Neural cell (in vitro differentiated cells): ENCODE data around the gene PUSL1. TPM values are rescaled to one million over a fixed set of nuclear protein-coding genes. Genes with fewer than 3 reads are reported as not detected.

Experiments used
- H2AFZ ChIP-seq: fragments of 200-600, 300-800 bp; sonication (generic), shearing (Covaris generic); 2 replicates; pipeline ENCODE4 v1.6.0; 2014; ENCODE audit warnings: low read depth, mild to moderate bottlenecking, antibody characterized with exemption, low read length, moderate library complexity
- H3F3A ChIP-seq: fragments of 200-600 bp; shearing (Covaris generic); 2 replicates; pipeline ENCODE4 v1.6.1; 2016; ENCODE audit warnings: mild to moderate bottlenecking, moderate library complexity, mixed read lengths, antibody characterized with exemption, low read length; ENCODE audit not compliant: insufficient read depth, poor library complexity, severe bottlenecking
- H3K27ac ChIP-seq: fragments of 200-600, 300-800 bp; sonication (generic), shearing (Covaris generic); 2 replicates; pipeline ENCODE4 v1.5.1; 2014; ENCODE audit warnings: mild to moderate bottlenecking, low read length, moderate library complexity
- H3K27me3 ChIP-seq: fragments of 300-800, 200-600 bp; sonication (generic), shearing (Covaris generic); 2 replicates; pipeline ENCODE4 v1.6.0; 2014; ENCODE audit warnings: mild to moderate bottlenecking, low read depth, low read length, moderate library complexity; ENCODE audit not compliant: insufficient read depth
- H3K36me3 ChIP-seq: fragments of 300-800, 200-600 bp; sonication (generic), shearing (Covaris generic); 2 replicates; pipeline ENCODE4 v1.5.1; 2014; ENCODE audit warnings: mild to moderate bottlenecking, antibody characterized with exemption, low read length, moderate library complexity; ENCODE audit not compliant: insufficient read depth
- H3K4me2 ChIP-seq: fragments of 300-800, 200-600 bp; sonication (generic), shearing (Covaris generic); 2 replicates; pipeline ENCODE4 v1.6.0; 2014; ENCODE audit warnings: mild to moderate bottlenecking, low read length
- H3K4me3 ChIP-seq: fragments of 300-800, 200-600 bp; sonication (generic), shearing (Covaris generic); 2 replicates; pipeline ENCODE4 v1.5.1; 2014; ENCODE audit warnings: mild to moderate bottlenecking, low read length, moderate library complexity
- H3K79me2 ChIP-seq: fragments of 200-600 bp; shearing (Covaris generic); replicated peaks from 2 replicates; pipeline ENCODE4 v1.6.0; 2014; ENCODE audit warnings: mild to moderate bottlenecking, low read length, moderate library complexity; ENCODE audit not compliant: insufficient read depth
- H3K9ac ChIP-seq: fragments of 300-800, 200-600 bp; sonication (generic), shearing (Covaris generic); 2 replicates; pipeline ENCODE4 v1.6.1; 2016; ENCODE audit warnings: mild to moderate bottlenecking, low read length, mixed read lengths
- H3K9me2 ChIP-seq: fragments of 200-600 bp; shearing (Covaris generic); 2 replicates; pipeline ENCODE4 v1.6.1; 2016; ENCODE audit warnings: mild to moderate bottlenecking, low read length, mixed read lengths; ENCODE audit not compliant: insufficient read depth
- H3K9me3 ChIP-seq: fragments of 200-600, 300-800 bp; sonication (generic), shearing (Covaris generic); 2 replicates; pipeline ENCODE4 v1.6.1; 2016; ENCODE audit warnings: mild to moderate bottlenecking, mixed run types, low read length, moderate library complexity, mixed read lengths
- H4K20me1 ChIP-seq: fragments of 200-600 bp; shearing (Covaris generic); 2 replicates; pipeline ENCODE4 v1.6.1; 2016; ENCODE audit warnings: mild to moderate bottlenecking, mixed run types; ENCODE audit not compliant: insufficient read depth
- EP300 ChIP-seq: fragments of 450-650 bp; conservative IDR thresholded peaks from 2 replicates; pipeline ENCODE4 v1.6.1; 2014; ENCODE audit warnings: antibody characterized with exemption, mild to moderate bottlenecking, moderate library complexity; ENCODE audit not compliant: poor library complexity, severe bottlenecking
- EZH2 ChIP-seq: fragments of 200-600, 300-800 bp; shearing (Covaris generic), sonication (generic); IDR thresholded peaks from 2 replicates; pipeline ENCODE4 v1.6.1; 2014; ENCODE audit warnings: antibody characterized with exemption, low read length, borderline replicate concordance, mild to moderate bottlenecking; ENCODE audit not compliant: insufficient read depth, poor library complexity, severe bottlenecking
- MXI1 ChIP-seq: fragments of 450-650 bp; conservative IDR thresholded peaks from 2 replicates; pipeline ENCODE4 v1.6.1; 2014; ENCODE audit warnings: antibody characterized with exemption, mild to moderate bottlenecking; ENCODE audit not compliant: poor library complexity, severe bottlenecking
- POLR2AphosphoS5 ChIP-seq: IDR thresholded peaks from 2 replicates; pipeline ENCODE4 v1.6.1; 2012
- RAD21 ChIP-seq: fragments of 450-650 bp; conservative IDR thresholded peaks from 2 replicates; pipeline ENCODE4 v1.6.1; 2014; ENCODE audit warnings: antibody characterized with exemption, mild to moderate bottlenecking, moderate library complexity
- SMC3 ChIP-seq: fragments of 450-650 bp; conservative IDR thresholded peaks from 2 replicates; pipeline ENCODE4 v1.6.1; 2014; ENCODE audit warnings: antibody characterized with exemption, mild to moderate bottlenecking, moderate library complexity; ENCODE audit not compliant: poor library complexity
- TAF1 ChIP-seq: IDR thresholded peaks from 2 replicates; pipeline ENCODE4 v1.6.1; 2012; ENCODE audit warnings: low read depth
- polyA plus RNA-seq: library from polyadenylated mRNA; depleted of rRNA; stranded (reverse); fragments of >200 nt; gene quantifications from 2 replicates; pipeline ENCODE4 v1.2.3, GENCODE V29; 2014
- TF ChIP-seq, protein P1 (sequence below): IDR thresholded peaks from 2 replicates; pipeline ENCODE4 v1.6.1; 2012; ENCODE audit warnings: borderline replicate concordance
- TF ChIP-seq, protein P2 (sequence below): fragments of 450-650 bp; IDR thresholded peaks from 2 replicates; pipeline ENCODE4 v1.5.1; 2014; ENCODE audit warnings: antibody characterized with exemption, mild to moderate bottlenecking, moderate library complexity; ENCODE audit not compliant: poor library complexity, severe bottlenecking

The PUSL1 gene
- polyA plus RNA-seq, 1 donor from 2014 or later: 25.0 TPM

DNA sequence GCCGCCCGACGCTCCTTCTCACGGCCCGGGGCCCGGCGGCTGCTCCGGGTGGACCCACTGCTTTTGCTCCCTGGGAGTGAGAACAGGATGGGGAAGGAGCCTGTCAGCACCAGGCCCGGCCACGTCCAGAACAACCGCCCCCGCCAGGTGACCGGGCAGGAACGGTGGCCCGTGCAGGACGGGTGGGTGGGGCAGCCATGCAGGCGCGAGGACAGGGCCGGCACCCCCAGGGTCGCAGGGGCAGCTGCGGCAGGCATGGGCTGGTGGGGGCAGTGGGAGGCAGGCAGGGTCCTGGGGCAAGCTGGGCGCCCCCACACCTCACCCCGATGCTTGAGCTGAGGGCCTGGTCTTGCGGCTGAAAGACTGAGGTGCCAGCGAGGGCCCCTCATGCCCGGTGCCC, 28.0 kb downstream of the PUSL1 start:
- no peaks in the 10 kb centered on the region for H3F3A ChIP-seq
- H3K9me3 ChIP-seq: no peaks in the 10 kb centered on the region
- TF ChIP-seq, protein P1, sequence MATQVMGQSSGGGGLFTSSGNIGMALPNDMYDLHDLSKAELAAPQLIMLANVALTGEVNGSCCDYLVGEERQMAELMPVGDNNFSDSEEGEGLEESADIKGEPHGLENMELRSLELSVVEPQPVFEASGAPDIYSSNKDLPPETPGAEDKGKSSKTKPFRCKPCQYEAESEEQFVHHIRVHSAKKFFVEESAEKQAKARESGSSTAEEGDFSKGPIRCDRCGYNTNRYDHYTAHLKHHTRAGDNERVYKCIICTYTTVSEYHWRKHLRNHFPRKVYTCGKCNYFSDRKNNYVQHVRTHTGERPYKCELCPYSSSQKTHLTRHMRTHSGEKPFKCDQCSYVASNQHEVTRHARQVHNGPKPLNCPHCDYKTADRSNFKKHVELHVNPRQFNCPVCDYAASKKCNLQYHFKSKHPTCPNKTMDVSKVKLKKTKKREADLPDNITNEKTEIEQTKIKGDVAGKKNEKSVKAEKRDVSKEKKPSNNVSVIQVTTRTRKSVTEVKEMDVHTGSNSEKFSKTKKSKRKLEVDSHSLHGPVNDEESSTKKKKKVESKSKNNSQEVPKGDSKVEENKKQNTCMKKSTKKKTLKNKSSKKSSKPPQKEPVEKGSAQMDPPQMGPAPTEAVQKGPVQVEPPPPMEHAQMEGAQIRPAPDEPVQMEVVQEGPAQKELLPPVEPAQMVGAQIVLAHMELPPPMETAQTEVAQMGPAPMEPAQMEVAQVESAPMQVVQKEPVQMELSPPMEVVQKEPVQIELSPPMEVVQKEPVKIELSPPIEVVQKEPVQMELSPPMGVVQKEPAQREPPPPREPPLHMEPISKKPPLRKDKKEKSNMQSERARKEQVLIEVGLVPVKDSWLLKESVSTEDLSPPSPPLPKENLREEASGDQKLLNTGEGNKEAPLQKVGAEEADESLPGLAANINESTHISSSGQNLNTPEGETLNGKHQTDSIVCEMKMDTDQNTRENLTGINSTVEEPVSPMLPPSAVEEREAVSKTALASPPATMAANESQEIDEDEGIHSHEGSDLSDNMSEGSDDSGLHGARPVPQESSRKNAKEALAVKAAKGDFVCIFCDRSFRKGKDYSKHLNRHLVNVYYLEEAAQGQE: no peak
- TF ChIP-seq EP300 (no peak), RAD21 (no peak), POLR2AphosphoS5 (no peak), MXI1 (no peak), EZH2 (no peak)
- H3K79me2 ChIP-seq: no peaks in the 10 kb centered on the region
- H3K36me3 ChIP-seq: no peaks in the 10 kb centered on the region
- H3K4me2 ChIP-seq: no peak overlapping the region
- H2AFZ ChIP-seq: no peak overlapping the region
- no peaks in the 10 kb centered on the region for H3K27me3 ChIP-seq
- no peaks in the 10 kb centered on the region for H4K20me1 ChIP-seq
- no peak overlapping the region for H3K9ac ChIP-seq
- H3K9me2 ChIP-seq: no peaks in the 10 kb centered on the region
- no peak overlapping the region for H3K27ac ChIP-seq
- H3K4me3 ChIP-seq: no peak overlapping the region

DNA sequence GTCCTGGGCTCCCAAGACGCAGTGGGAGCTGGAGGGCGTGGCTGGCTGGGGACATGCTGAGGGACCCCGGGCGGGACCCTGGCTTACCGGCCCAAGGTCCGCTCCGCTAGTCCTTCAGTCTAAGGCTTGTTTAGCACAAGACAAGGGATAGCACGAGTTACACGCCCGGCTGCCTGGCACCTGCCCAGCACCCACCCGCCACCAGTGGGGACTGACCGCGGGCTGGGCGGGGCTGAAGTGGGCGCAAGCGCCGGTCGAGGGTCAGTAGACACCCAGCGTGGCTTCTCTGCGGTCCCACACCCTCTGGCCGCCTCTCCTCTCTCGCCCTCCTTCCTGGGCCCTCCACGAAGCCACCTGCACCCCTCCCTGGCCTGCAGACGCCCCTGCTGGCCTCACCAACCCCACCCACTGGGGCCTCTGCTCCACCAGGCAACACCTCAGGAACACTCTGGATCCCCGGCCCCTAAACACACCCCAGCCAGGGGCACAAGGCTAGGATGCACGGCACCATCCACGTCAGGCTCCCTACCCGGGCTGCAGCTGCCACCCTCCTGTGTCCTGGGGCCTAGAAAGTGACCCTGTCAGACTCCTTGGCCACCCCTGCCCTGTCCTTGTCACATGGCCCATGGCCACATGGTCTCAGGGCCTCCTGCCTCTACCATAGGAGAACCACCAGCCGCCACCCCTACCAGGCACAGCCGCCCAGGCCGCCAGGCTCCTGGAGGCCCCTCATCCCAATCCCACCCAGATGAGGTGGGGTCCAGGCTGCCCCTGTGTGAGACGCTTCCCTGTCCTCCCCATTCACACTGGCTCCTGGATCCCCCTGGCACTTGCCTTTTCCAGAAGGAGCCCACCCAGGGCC, 28.8 kb downstream of the PUSL1 start:
- Histone ChIP-seq H3K79me2 (no peaks in the 10 kb centered on the region), H4K20me1 (no peaks in the 10 kb centered on the region), H3K9me2 (no peaks in the 10 kb centered on the region), H3K4me3 (no peak overlapping the region), H3K9me3 (no peaks in the 10 kb centered on the region), H3K4me2 (no peak overlapping the region), H3K27me3 (no peaks in the 10 kb centered on the region), H2AFZ (no peak overlapping the region), H3K27ac (no peak overlapping the region), H3K9ac (no peak overlapping the region), H3F3A (no peaks in the 10 kb centered on the region), H3K36me3 (no peaks in the 10 kb centered on the region)
- TF ChIP-seq SMC3: no peak
- no peak for TF ChIP-seq EZH2
- TF ChIP-seq, protein P2, sequence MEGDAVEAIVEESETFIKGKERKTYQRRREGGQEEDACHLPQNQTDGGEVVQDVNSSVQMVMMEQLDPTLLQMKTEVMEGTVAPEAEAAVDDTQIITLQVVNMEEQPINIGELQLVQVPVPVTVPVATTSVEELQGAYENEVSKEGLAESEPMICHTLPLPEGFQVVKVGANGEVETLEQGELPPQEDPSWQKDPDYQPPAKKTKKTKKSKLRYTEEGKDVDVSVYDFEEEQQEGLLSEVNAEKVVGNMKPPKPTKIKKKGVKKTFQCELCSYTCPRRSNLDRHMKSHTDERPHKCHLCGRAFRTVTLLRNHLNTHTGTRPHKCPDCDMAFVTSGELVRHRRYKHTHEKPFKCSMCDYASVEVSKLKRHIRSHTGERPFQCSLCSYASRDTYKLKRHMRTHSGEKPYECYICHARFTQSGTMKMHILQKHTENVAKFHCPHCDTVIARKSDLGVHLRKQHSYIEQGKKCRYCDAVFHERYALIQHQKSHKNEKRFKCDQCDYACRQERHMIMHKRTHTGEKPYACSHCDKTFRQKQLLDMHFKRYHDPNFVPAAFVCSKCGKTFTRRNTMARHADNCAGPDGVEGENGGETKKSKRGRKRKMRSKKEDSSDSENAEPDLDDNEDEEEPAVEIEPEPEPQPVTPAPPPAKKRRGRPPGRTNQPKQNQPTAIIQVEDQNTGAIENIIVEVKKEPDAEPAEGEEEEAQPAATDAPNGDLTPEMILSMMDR: no peak
- no peak for TF ChIP-seq EP300
- TF ChIP-seq TAF1: no peak
- TF ChIP-seq MXI1: no peak
- TF ChIP-seq, protein P1: no peak
- no peak for TF ChIP-seq RAD21
- TF ChIP-seq POLR2AphosphoS5: no peak
